Fibroblast of upper back skin (primary cell): Measurements from ENCODE around the gene MSLN.

Source experiments
- DNase-seq: peaks from one replicate; pipeline ENCODE4 v3.0.0-alpha.2; 2013

Gene MSLN

GRCh38 chr16:760545-761343, at the start of gene MSLN:
TSS of gene MSLN (plus strand) at chr16:760734. CDS start at chr16:762681, 1,947 bp downstream.
- DNase-seq: no peak

- DNase-seq: no peak
Observed at GRCh38 chr16:711084-711483, 49.5 kb upstream of the MSLN start.

- peak; percentile 58 for DNase-seq
Observed at GRCh38 chr16:711548-712320, 48.8 kb upstream of the MSLN start.

DNA sequence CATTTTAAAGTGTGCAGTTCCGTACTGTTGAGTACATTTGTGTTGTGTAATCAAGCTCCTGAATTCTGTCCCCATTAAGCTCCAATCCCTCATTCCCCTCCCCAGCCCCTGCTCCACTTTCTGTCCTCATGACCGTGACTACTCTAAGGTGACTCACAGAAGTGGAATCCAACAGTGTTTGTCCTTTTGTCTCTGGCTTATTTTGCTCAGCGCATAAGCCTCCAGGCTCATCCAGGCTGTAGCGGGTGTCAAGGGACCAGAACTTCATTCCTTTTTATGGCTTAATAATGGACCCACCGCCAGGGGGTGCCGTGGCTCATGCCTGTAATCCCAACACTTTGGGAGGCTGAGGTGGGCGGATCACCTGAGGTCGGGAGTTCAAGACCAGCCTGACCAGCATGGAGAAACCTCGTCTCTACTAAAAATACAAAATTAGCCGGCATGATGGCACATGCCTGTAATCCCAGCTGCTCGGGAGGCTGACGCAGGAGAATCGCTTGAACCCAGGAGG, 47.7 kb upstream of the MSLN start:
- peak; percentile 87 for DNase-seq

- no peak for DNase-seq
Observed at GRCh38 chr16:714079-714478, 46.5 kb upstream of the MSLN start.

DNA sequence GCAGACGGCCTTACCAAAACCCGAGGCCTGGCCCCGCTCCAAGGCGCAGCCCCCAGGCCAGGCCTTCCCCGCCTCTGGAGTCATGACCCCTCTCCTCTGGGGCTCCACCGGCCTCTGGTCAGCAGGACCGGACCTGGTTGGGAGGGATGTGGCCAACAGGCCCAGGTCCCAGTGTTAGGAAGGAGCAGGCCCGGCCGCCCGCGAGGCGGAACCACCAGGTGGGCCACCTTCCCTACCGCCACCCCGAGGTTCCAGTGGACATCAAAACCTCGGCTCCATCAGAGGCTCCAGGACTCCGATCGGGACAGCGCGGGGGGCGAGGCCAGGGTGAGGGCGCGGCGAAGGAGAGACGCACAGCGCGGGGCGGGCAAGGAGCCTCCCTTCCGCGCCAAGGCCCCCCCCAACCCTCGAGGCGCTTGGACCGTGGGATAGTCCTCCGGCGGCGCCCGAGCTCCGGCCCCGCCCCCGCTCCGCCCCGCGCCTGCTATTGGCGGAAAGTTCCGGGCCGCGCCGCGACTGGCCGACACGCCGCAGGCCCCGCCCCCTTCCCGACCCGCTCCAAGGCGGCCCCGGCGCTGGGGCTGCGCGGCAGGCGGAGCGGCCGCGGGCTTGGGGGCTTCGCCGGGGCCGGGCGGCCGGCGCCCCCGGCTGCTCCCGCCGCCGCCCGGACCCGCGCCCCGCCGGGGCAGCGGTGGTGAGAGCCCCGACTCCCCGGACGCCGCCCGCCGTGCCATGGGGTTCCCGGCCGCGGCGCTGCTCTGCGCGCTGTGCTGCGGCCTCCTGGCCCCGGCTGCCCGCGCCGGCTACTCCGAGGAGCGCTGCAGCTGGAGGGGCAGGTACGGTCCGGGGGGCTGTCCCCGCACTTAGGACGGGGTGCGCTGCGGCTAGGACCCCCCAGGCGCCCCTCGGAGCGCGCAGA, 45.7 kb upstream of the MSLN start, which contains the start of gene METRN:
Gene METRN (plus strand): TSS at position 561 of the 919 bp plus-strand sequence. CDS start 172 bp downstream, at position 733.
- peak; percentile 82 for DNase-seq

- DNase-seq: no peak
Observed at GRCh38 chr16:715477-716199, 44.9 kb upstream of the MSLN start.

DNA sequence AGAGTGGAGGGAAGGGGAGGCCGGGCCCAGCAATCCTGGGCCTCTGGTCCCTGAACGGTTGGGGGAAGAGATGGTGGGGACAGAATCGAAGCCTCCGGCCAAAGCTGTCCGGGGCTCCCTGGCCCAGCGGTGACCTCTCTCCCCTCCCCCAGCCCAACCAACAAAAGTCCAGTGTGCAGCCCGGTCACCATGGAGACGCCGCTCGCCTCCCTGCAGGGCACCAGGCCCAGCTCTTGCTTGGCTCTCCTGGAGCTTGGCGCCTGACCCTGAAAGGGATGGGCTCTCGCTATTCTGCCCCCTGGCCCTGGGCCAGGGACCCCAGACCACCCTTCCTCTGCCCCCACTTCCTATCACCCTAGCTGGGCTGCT, 44.4 kb upstream of the MSLN start:
- DNase-seq: no peak

DNA sequence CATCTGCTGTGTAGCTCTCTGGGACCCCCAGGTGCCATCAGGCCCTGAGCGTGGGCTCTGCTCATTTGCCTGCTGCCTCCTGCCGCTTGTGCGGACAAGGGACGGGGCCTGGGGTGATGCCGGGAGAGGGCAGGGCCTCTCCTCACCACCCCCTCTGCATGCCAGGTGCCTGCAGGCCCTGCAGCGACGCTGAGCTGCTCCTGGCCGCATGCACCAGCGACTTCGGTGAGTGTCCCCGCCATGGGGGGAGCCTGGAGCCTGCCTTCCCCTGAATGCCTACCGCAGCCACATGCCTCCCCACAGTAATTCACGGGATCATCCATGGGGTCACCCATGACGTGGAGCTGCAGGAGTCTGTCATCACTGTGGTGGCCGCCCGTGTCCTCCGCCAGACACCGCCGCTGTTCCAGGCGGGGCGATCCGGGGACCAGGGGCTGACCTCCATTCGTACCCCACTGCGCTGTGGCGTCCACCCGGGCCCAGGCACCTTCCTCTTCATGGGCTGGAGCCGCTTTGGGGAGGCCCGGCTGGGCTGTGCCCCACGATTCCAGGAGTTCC, 43.7 kb upstream of the MSLN start:
- no peak for DNase-seq

DNA sequence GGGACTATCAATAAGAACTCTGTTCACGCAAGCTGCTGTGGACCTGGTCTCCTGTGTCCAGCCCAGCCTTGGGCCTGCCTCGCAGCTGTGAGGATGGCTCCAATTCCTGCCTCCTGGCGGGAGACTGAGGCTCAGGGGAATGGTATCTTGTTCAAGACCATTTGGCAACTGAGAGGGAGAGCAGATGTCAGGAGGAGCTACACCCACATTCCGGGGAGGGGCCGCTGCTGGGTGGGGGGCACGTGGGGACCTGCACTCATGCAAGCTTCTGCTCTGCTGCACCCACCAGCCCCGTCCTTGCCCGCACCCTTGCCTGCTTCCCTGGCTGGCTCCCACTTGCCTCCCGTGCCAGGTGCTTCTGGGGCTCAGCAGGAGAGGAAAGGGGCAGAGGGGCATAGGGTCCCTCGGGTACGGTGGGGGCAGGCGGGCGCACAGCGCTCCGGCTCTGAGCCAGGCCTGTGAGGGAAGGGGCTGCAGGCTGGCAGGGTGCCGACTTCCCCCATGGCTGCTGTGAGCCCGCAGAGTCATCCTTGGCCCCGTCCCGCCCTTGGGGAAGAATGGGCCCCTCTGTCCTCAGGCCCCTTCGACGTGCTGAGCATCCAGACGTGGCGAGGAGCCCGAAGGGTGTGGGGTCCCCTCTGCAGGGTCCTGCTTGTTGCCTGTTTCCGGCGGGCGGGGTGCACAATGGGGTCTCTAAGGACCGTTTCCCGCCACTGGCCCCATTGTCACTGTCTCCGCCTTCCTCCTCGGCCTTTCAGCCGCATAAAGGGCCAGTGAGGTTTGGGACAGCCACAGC, 42.9 kb upstream of the MSLN start:
- no peak for DNase-seq

DNA sequence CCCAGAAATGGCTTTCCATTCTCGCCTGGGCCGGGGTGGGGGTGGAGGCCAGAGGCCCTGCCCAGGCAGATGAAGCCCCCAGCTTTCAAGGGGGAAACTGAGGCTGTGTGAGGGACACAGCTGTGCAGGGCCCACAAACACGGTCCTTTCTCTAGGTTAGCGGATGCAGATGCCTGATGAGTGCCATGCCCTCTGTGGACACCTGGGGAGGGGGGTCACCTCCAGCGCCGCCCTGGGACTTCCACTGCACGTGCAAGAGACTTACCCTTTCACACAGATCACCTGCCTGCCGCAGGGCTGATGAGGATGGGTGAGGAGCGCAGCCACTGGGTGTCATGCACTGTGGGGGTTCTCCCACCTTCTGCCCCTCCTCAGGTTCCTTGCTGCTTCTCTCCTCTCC, 42.1 kb upstream of the MSLN start:
- DNase-seq: no peak

- DNase-seq: no peak
Observed at GRCh38 chr16:718922-719321, 41.6 kb upstream of the MSLN start.

GRCh38 chr16:719815-720446, 40.6 kb upstream of the MSLN start:
- DNase-seq: no peak

DNA sequence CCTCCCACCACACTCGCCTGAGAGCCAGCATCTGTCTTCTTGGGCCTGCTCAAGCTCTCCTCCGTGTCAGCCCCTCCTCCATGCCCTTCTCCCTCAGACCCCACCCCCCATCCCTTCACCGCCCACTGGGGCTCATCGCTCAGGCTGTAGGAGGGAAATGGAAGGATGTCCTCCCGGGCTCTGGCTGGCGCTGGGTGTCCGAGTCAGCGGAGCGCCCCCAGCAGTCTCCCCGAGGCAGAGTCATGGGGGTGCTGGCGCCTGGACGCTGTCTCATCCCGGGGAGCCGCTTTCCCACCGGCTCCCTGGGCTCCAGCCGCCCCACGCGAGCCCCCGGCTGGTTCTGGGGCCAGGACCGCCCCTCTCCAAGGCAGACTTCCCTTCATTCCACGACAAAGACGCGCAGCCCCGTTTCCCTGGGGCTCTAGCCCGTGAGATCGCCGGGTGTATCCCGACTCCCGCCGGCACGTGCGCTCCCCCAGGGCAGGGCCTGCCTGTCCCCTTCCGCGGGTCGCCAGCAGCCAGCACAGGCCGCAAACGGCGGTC, 40.0 kb upstream of the MSLN start:
- peak; percentile 72 for DNase-seq

DNA sequence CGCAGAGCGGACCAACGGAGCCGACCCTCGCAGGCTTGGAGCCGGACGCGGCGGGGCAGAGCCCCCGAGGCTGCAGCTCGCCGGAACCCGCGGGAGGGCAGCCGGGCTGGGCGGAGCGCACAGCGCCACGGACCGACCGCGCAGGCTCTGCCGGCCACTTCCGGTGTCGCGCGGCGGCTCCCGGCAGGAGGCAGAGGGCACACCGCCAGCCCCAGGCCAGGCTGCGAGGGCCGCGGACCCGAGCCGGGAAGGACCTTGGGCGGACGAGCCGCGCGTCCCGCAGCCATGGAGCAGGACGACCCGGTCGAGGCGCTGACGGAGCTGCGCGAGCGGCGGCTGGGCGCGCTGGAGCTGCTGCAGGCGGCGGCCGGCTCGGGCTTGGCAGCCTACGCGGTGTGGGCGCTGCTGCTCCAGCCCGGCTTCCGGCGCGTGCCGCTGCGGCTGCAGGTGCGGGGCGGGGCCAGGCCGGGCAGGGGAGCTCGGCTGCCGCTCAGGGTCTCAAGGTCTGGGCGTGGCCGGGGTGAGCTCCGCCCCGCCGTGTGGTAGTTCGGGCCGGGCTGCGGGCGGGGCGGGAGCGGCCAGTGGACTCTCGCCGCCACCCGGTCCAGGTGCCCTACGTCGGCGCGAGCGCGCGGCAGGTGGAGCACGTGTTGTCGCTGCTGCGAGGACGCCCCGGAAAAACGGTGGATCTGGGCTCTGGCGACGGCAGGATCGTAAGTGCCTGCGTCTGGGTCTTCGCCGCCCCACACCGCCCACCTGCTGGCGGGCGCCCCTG, 39.4 kb upstream of the MSLN start, which contains the start of gene ANTKMT:
Gene ANTKMT (plus strand): TSS at position 157 of the 775 bp plus-strand sequence. CDS start 129 bp downstream, at position 286.
- DNase-seq: peak; percentile 64

GRCh38 chr16:721765-722540, 38.6 kb upstream of the MSLN start:
- no peak for DNase-seq

DNA sequence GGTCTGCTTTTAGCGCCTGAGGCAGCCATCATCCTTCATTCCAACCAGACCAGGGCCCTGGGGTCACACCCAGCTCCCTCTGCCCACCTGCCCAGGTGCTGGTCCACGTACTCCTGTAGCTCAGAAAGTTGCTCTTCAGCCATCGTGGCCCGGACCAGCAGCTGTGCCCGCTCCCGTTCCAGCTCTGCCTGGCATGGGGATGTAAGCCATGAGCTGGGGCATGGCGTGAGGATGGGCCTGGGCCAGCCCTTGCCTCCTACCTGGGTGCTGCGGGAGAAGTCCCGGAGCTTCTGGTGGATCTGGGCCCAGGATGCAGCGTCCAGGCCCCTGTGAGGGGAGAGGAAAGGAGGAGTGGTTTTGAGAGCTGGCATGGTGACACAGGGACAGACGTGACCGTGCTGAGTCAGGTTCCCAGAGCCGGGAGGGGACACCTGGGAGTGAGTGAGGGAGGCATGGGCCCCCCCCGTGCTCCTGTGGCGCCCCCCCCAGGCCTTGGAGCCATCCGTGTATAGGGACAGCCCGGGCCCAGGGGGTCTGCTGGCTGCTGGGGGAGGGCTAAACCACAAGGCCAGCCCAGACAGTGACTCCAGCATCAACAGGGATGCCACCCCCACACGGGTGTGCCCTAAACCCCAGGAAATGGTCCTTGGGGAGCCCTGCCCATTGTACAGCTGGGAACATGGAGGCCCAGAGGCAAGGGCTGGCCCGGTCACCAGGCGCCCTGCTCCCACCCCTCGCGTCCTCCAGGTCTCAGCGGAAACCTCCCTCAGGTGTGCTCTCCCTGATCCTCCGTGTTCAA, 37.5 kb upstream of the MSLN start:
- no peak for DNase-seq
